Astrocyte (in vitro differentiated cells and primary cell): ENCODE results near the gene ZBTB8OS.

ENCODE experiments used
- CTCF ChIP-seq: IDR thresholded peaks from 2 replicates; pipeline ENCODE4 v1.5.1; 2011; ENCODE audit warnings: low read depth, mild to moderate bottlenecking, inconsistent platforms, low read length, moderate library complexity; ENCODE audit not compliant: insufficient read depth
- EZH2 ChIP-seq: IDR thresholded peaks from 2 replicates; pipeline ENCODE4 v1.6.1; 2012; ENCODE audit warnings: mild to moderate bottlenecking, low read length, inconsistent platforms; ENCODE audit not compliant: insufficient read depth

GRCh38 chr1:32650752-32651460, 556 bp upstream of the ZBTB8OS start, which contains the start of gene RBBP4:
- TF ChIP-seq CTCF: no peak
- no peak for TF ChIP-seq EZH2
